Stimulated activated CD4-positive, alpha-beta T cell treated with anti-CD3 and anti-CD28 coated beads, Interleukin-12 subunit alpha, Interleukin-12 subunit beta, amount 100 ng/mL, for 48 hours (primary cell): Measurements from ENCODE around the gene PSMC1.

ENCODE experiments used
- DNase-seq, 3 donors: peaks; one replicate each; pipeline ENCODE4 v3.0.0-alpha.2; 2020; ENCODE audit warnings: low read depth in 2 of 3, low spot score in 1 of 3

The PSMC1 gene

DNA sequence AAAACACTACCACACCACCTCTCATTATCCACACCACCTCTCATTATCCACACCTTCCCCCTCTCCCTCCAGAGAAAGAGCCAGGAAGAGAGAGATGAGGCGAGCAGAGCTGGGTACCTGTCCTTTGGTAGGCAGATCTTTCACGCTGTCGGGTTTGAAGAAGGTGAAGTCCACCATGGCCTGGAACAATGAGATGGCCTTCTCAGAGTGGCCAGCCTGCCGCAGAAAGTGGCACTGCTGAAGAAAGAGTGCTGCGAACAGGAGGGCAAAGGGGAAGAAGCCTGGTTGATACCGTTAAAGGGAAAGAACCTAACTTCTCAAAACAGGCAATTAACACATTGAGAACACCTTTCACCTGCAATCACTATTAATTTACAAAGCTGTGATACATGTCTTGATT is 44.8 kb downstream of the PSMC1 start:
- no peak for DNase-seq

DNA sequence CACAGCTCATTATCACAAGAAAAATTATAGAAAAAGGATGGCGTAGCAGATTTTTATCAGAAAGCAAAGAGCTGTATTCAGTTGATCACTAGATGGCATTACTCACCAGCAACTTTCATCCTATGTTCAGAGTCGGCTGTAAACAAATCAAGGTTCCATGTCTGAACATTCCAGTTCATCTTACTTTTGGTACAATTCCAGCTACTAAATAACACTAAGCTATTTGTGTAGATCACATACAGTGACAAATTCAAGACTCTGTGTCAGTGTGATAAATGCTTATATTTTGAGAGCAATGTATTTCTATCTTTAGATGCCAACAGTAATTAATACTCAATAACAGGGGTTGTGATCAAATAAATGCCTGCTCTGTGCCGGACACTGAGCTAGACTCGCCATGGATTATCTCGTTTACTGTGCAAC is 45.3 kb downstream of the PSMC1 start:
- no peak for DNase-seq

DNA sequence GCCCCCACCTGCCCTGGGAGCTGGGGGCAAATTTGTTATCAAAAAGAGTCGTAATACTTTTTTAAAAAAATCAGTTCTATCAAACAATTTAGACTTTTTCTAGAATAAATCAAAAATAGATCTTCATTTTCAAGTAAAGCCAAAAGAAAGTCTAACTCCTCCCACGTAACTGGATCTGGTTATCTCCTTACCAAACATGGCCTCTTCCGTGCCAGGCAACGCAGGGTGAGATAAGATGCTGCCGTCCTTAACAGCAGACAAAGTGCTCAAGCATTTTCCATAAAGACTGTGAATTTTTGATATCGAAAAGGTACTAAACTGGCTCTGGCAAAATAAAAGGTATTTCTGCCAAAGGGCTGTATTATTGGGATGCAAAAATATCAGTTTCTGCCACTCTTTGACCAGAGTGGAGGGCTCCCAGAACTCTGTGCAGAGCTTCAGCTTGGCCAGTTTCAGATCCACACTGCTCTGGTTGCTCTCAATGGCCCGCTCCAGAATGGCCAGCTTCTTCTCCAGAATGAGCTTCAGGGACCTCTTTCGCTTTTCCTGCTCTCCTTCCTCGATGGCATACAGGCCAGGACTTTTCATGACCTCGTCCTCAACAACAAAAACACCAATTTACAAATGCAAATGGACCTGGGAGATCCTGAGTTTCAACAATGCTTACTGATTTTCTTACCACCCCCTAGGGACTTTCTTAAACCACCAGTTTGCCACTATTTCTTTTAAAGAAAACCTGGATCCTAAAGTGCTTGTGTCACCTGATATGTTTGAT is 46.4 kb downstream of the PSMC1 start:
- no peak for DNase-seq

DNA sequence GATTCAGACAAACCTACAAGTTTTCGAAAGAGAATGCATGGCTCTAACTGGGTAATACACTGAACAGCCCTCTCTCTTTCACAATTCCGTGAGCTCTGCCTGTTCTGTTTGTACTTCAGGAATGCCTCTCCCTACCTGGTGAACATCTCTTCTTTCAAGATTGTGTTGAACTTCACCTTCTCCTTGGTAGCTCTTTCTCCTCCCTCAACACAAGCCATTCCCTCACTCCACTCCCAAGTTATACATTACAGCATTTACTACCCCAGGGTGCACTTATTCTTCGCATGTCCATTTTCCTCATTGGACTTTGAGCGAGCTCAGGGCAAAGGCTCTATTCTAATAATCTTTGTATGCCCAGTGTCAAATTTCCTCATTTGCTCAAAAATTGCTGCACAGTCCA is 47.1 kb downstream of the PSMC1 start:
- DNase-seq = no peak

DNA sequence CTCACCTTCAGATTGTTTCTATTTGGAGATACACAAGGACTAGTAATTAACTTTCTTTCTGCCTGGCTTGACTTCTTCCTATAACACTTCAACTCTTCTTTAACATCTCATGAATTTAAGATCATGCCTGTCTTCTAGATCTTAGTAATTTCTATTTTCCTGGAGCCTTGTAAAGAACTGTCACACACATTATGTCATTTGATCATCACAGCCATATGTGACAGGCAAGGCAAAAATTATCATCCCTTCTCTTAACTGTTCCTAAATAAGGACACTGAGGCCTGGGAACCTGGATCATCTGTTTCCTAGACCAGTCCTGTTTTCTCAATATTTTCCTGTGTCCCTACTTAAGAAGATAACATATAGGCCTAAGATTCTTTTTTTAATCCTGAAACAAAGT is 48.1 kb downstream of the PSMC1 start:
- DNase-seq = no peak

DNA sequence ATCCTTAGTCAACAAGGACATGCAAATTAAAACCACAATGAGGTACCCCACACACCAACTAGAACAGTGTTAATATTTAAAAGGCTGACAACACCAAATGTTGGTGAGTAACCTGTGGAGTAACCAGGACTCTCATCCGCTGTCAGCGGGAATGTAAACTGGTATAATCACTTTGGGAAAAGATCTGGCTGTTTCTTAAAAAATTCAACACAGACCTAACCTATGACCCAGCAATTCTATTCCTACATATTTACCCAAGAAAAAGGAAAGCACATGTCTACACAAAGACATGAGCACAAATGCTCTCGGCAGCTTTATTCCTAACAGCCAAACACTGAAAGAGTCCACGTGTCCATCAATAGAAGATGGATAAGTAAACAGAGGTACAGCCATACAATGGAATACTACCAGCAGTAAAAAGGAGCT is 48.8 kb downstream of the PSMC1 start:
- no peak for DNase-seq

DNA sequence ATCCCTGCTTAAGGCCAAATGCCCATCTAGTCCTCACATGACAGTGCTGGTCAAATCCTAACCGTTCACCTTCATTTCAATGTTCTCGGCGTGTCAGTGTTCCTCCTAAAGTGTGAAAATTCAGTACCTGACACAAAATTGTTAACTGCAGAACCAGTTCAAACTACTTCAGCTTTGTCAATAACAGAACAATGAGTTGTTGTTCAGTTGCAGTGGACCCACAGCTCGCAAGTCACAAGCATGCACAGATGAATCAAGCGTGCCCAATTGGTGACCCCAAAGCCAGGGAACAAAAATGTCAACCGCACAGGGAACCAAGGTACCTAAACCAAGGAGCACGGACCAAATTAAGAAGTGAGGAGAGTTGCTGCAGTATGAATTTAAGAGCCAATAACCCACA is 52.2 kb downstream of the PSMC1 start:
- no peak for DNase-seq

DNA sequence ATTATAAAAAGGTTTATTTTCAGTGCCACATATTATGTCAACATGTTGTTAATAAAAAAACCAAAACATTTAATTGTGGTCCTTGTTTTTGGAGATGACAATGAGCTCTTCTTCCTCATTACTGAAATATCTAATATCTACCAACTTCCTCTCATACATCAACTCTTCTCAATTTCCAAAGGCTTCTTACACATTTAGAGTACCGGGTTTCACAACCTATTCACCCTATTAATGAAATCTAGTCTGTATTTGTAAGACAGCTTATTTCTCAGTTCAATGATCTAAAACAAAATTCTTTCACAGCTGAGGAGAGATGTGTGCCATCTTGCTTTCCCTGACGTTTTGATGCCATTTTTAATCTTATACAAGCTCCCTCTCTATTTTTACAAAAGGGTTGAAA is 60.9 kb downstream of the PSMC1 start:
- DNase-seq = no peak

DNA sequence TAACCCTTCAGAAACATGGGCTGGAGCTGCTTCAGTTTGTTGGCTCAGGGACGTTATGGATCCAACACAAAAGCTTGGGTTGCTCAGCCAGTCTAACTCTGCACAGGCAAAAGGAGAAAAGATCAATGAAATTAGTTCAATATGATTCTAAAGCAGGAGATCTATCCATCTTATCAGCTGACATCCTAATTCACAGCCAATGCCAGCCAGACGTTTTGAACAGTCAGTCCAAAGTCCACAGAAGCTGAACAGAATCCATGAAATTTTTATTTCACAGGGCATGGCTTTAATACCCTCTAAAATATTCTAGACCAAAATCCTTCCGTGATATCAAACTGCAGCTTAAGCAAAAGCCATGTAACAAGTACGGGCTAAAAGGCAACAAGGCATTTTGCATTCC is 61.7 kb downstream of the PSMC1 start:
- no peak for DNase-seq

DNA sequence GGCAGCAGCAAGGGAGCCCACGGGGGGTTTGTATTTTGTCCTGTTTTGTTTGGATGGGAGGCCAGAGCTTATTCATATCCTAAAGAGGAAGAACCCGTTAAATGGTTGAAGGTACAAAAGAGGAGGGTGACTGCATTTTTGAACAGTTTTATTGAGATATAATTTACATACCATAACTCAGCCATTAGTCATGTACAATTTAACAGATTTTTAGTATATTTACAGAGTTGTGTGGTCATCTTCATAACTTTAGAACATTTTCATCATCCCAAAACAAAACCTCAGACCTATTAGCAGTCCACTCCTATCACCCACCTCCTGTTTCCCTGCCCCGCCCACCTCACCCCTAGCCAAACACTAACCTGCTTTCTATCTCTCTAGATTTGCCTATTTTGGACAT is 62.8 kb downstream of the PSMC1 start:
- DNase-seq = no peak

DNA sequence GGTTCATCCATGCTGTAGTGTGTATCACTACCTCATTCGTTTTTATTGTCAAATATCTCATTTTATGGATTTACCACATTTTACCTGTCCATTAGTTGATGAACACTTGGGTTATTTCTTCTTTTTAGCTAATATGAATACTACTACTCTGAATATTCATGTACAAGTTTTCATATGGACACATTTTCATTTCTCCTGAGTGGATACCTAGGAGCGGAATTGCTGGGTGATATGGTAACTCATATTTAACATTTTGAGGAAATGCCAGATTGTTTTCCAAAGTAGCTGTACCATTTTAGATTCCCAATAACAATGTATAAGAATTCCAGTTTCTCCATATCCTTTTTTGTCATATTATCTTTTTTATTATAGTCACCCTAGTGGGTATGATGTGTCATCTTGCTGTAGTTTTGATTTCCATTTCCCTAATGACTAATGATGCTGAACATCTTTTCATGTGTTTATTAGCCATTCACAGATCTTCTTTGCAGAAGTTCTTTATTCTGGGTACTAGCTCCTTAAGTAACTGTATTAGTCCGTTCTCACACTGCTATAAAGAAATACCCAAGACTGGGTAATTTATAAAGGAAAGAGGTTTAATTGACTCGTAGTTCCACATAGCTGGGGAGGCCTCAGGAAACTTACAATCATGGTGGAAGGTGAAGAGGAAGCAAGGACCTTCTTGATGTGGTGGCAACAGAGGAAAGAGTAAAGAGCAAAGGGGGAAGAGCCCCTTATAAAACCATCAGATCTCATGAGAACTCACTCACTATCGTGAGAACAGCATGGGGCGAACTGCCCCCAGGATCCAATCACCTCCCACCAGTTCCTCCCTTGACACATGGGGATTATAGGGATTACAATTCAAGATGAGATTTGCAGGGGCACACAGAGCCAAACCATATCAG is 63.5 kb downstream of the PSMC1 start:
- DNase-seq = no peak

DNA sequence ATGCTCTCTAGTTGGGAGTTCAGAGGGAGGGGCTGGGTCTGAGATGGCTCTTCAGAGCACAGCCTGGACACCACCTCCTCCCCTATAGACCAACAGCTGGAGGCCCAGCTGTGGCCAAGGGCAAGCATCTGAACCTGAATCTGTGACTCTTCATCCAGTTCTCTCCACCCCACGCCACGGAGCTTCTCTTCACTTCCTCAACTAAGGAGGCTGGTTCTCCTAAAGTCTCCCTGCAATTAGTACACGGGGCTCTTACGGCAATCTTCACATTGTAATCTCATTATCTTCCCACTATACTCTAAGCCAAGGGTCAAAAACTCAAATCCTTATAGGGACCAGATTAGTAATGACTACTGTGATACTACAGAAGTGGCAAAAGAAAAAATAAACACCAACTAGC is 65.5 kb downstream of the PSMC1 start:
- DNase-seq = no peak
